AG08396 (cell line): Measurements from ENCODE around the gene ANKS1B.
A peak's percentile ranks its signal among the peaks of the same experiment; 100 is the strongest.
"Not testable (repeated sequence)": the region's sequence is repeated elsewhere in the genome, so short reads cannot be mapped to it uniquely, and the experiment has no call there.

Source experiments
- DNase-seq: peaks from one replicate; pipeline ENCODE4 v3.0.0; 2012; ENCODE audit warnings: low spot score, mixed read lengths

ANKS1B gene

DNA sequence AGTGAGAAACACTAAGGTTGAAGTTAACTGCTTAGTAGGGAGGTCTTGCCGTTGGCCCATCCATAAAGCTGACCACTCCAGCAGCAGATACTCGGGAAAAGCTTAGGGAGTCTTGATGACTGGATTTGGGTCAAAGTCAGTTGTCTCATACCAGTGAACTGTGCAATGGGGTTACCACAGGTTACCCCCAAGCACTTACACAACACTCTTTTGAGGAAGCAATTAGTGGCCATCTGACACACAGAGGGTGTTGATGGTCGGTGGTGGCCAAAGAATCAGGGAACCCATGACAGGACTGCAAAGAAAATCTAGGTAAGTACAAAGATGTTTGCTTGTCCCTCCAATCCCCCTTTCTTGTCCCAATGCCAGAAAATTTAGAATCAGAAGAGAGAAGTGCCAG is 929.4 kb downstream of the ANKS1B start:
- no peak for DNase-seq

DNA sequence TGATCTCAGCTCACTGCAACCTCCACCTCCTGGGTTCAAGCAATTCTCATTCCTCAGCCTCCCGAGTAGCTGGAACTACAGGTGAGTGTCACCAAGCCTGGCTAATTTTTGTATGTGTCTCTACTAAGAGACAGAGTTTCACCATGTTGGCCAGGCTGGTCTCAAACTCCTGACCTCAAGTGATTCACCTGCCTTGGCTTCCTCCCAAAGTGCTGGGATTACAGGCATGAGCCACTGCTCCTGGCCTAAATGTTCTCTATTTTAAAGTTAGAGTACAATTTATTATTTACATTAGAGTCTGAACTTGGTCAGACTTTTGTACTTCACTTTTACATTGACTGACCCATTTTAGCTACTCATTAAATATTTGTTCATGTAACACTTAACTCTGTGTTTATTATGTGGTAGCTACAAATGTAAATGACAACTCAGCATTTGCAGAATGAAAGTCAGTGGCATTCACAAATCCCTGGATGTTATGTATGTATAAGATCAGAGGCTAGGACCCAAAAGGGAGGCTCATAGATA is 930.1 kb downstream of the ANKS1B start:
- no peak for DNase-seq

- DNase-seq: no peak
Observed at GRCh38 chr12:99053616-99054362, 930.9 kb downstream of the ANKS1B start.

GRCh38 chr12:99049774-99050173 is 935.0 kb downstream of the ANKS1B start:
- DNase-seq: no peak

DNA sequence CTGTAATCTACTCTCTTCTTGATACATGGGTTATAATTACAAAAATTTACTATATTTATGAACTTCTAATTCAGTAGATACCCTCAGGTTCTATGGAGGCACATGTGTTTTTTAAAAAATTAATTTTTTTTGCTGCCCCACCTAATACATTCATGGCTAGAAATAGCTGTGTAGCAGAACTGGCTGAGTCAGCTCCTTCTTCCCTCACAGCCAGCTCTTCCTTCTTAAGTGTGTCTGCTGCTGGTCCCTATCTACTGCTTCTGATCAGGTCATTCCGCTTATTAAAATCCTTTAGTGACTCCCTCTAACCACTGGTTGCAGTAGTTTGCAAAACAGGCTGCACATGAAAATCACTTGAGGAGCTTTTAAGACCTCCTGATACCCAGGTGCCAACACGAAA is 939.6 kb downstream of the ANKS1B start:
- no peak for DNase-seq

DNA sequence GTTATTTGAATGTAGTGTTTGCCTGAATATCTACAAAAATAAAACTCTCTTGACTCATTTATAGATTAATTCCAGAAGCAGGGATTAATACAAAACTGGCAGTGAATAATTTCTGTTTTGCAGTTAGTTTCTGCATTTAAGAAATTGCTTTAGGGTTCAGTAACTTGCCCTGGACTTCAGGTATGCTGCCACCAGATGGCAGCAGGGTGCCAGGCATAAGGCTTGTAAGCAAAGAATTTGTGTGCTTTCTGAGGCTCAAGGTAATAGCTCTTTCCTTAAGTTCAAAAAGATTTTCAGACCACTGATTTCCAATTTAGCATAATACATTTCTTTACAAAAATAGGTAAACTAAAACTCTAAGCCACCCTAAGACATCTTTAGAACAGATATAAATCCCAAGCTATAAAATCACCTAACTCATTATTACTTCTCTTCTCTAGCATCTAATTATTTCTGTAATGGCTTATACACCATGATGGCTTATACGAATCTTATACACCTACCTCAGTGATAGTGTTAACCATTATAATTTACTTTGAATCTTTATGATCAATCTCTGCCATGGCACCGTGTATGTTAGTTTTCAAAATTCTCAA is 941.3 kb downstream of the ANKS1B start:
- peak; percentile 38 for DNase-seq

DNA sequence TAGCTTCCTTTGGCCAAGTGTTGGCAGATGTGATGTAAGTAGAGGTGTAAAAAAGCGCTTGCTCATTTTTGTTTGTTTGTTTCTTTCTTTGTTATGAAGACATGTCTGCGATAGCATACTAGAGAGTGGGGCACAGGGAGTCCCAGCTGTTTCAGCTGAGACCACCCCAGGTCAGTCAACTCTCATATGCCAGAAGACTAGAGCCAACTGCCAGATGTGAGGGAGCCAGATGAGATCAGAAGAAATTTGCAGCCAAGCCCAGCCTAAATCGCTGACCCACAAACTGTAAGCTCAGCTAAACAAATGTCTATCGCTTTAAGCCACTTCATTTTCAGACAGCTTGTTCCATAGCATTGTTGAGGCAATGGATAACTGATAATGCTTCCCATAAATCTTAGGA is 942.5 kb downstream of the ANKS1B start:
- no peak for DNase-seq

DNA sequence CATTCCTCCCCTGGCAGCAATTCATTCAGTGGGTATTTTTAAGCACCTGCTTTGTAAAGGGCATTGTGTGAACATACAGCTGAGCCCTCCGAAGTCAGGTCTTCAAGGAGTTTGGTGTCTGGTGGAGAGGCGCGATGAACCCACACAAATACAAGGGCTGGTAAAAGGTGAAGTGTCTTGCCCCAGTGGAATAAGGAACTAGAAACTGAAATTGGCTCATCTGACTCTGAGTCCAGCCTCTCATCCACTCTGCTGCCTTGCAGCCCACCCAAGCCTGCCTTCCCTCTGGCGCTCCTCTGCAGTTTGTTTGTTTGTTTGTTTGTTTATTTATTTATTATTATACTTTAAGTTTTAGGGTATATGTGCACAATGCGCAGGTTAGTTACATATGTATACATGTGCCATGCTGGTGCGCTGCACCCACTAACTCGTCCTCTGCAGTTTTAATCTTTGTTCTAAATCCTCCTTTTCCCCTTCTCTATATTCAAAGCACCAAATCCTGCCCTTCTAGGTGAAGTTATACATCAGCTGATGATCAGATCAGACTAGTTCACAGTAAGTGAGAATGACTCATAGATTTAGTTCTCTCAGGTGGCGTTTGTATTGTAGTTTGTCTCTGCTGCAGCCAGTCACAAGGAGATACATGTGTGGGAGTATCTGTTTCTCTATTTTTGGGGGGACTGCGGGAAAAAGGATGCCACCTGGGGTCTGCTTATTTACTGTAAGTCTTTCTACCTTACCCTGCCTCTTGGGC is 945.2 kb downstream of the ANKS1B start:
- DNase-seq: no peak

- DNase-seq: no peak
Observed at GRCh38 chr12:99036566-99036965, 948.2 kb downstream of the ANKS1B start.

GRCh38 chr12:99035803-99036202 is 948.9 kb downstream of the ANKS1B start:
- no peak for DNase-seq

- not testable (repeated sequence) for DNase-seq
Observed at GRCh38 chr12:99034201-99034600, 950.5 kb downstream of the ANKS1B start.

GRCh38 chr12:99029511-99030271 is 955.0 kb downstream of the ANKS1B start:
- no peak for DNase-seq

DNA sequence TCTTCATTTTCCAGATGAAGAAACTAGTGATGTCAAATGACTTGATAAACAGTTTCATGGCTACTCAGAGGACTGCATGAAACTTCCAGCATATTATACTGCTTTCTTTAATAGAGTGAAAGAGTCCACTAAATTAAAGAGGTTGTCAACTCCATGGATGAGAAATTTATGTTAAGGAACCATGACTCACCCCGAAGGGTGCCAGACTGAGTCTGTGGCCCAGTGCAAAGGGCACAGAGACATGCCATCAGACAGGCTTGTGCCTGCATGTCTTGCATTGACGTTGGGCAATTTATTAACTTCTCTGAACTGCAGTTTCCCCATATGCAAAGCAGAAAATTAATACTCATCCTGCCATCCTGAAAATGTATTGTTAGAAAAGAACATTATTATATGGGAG is 957.3 kb downstream of the ANKS1B start:
- no peak for DNase-seq

DNA sequence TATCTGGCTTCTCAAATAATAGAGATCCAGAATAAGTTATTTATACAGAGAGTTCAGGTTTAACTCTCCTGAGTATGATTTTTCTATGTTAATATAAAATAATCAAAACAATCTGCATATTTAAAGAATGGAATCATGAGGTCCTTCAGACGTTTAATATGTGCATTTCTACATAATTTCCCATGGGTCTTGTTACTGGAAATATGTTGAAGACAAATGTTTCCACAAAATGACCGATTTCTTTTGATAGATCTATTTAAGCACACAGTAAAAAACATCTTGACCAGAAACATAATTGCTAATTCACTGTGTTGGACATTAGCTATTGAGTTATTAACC is 957.7 kb downstream of the ANKS1B start:
- no peak for DNase-seq

DNA sequence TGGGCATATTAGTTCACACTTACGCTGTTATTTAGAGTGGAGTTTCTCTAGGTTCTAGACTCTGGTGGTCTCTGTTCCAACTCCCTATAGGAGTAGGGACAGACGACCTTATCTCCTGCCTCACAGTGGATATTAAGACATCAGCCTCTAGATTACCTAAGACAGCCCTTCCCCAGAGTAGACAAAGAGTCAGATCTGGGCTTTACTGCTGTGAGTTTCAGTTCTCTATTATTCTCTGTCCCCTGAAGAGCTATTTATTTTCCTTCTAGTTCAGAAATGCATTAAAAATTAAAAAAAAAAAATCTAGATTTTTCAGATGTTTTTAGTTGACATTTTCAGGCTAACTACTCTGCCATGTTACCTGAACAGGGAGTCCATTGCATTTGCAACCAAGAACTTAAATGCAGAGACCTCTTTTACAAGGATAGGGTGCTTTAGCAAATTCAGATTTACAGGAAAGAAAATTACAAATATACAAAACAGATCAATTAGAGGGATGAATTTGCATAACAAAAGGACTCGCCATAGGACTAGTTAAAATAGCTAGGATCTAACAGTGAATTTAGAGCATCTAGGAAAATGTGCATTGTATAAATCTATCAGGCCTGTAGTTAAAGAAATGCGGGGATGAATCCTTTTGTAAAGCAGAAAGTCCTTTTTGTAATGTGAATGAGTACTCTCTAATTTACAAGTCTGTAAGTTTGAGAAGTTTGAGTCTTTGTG is 958.2 kb downstream of the ANKS1B start:
- DNase-seq: no peak

DNA sequence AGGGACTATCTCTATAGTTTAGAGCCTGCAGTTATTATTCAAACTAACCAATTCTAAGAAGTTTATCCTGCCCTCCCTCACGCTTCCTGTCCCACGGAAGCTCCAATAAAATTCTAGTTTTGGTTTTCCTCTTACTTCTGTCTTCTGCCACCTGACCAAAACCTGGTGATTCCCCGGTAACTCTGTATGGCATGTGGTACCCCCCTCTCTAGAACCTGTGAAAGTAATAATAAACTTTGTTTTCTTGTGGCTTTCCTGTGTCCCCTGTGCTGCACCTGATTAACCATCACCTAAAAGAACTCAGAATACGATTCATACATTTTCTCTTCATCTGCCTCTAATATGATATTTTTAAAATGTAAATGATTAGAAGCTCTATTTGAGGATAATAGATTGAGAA is 959.9 kb downstream of the ANKS1B start:
- no peak for DNase-seq

GRCh38 chr12:99024191-99024590 is 960.5 kb downstream of the ANKS1B start:
- no peak for DNase-seq

GRCh38 chr12:99020871-99021270 is 963.9 kb downstream of the ANKS1B start:
- no peak for DNase-seq

GRCh38 chr12:99019798-99020197 is 964.9 kb downstream of the ANKS1B start:
- DNase-seq: no peak

DNA sequence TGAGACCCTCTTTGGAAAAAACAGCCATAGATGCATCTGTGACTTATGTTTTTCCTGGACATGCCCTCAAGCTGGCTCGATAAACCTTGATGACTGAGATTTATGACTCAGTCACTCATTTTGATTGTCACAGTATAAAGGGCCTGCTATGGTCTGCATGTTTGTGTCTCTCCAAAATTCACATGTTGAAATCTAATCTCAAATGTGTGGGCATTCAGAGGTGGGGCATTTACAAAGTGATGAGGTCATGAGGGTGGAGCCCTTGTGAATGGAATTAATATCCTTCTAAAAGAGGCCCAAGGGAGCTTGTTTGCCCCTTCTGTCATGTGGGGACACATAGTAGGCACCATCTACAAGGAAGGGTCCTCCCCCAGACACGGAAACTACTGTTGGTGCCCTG is 966.8 kb downstream of the ANKS1B start:
- no peak for DNase-seq

GRCh38 chr12:99009654-99010296 is 975.0 kb downstream of the ANKS1B start:
- no peak for DNase-seq
